ENCODE data around the gene RASAL2. TPM values are rescaled to one million over a fixed set of nuclear protein-coding genes. Genes with fewer than 3 reads are reported as not detected.

Gene RASAL2
- total and polyA plus RNA-seq, 2 of the 4 experiments (the other 2 are of a cell fraction): 13.1 to 20.6 TPM

GRCh38 chr1:178048426-178048825, 45.5 kb upstream of the RASAL2 start:
- ATAC-seq (ENCODE audit: low read depth): peak; percentile 57
- POLR2A ChIA-PET (ENCODE audit: unreplicated experiment): no interaction called here
- in situ Hi-C loops (cut with MboI; ENCODE audit: low sequenced_read_pairs): no loop called here

More at GRCh38 chr1:178048426-178048825, 45.5 kb upstream of the RASAL2 start:
- peak; percentile 16 for DNase-seq
- no peak overlapping the region for H3K18ac ChIP-seq (ENCODE audit: low read depth, low read length)
- no peak overlapping the region for H2BK5ac ChIP-seq (ENCODE audit: low read depth, low read length, poor library complexity, severe bottlenecking)
- no peak overlapping the region; the same call in 1 of the 2 replicates for H3K14ac ChIP-seq (replicated peaks; ENCODE audit: low read depth, low read length)
- peaks cover 2% of the 10 kb centered on the region; the same call in 1 of the 2 replicates for H3K4me1 ChIP-seq (ENCODE audit: control insufficient read depth, insufficient read depth, low read length)
- H4K20me1 ChIP-seq (ENCODE audit: insufficient read depth, low read length): no peaks in the 10 kb centered on the region
- no peak overlapping the region for H3K9ac ChIP-seq (ENCODE audit: low read depth, low read length)
- no peak overlapping the region for H3K56ac ChIP-seq (ENCODE audit: extremely low read depth, insufficient read depth, low read length)
- H3K4me3 ChIP-seq (ENCODE audit: insufficient read depth, low read depth, low read length): no peak overlapping the region
- no peak overlapping the region for H2AK9ac ChIP-seq (replicated peaks; ENCODE audit: low read depth, low read length, poor library complexity)
- H3K4me2 ChIP-seq (ENCODE audit: low read depth, low read length): no peak overlapping the region
- CTCF ChIA-PET: interaction anchor here (0.5 kb wide), 1 partner anchor 115 kb away, joined by 4 read pairs; no protein-coding TSS in a partner anchor
- no peaks in the 10 kb centered on the region for H3K27me3 ChIP-seq (ENCODE audit: control insufficient read depth, insufficient read depth, low read length)
- H3K9me1 ChIP-seq (ENCODE audit: insufficient read depth, low read length): peaks cover 2% of the 10 kb centered on the region; the same call in 1 of the 2 replicates
- H4K8ac ChIP-seq (ENCODE audit: low read depth in 2 of 2, low read length in 2 of 2): no peak overlapping the region
- no peak overlapping the region for H3K27ac ChIP-seq (ENCODE audit: insufficient read depth, low read length)
- intact Hi-C loops (cut with micrococcal nuclease): no loop called here
- no peak overlapping the region for H2BK15ac ChIP-seq (ENCODE audit: low read depth, low read length)
- H4K5ac ChIP-seq (ENCODE audit: low read depth, low read length): no peak overlapping the region
- WGBS, 2 experiments (ENCODE audit: extremely low coverage in 2 of 2, insufficient read length in 1 of 2): no CpG with 5 or more reads among the region's 1 CpG
- no TSS peak for BruUV-seq (replicated peaks)
- dilution Hi-C loops (cut with HindIII; ENCODE audit: low sequenced_read_pairs, unreplicated experiment): loop anchor here (25.0 kb wide), 1 partner anchor 239 kb away; no protein-coding TSS in a partner anchor
- H3K23ac ChIP-seq (ENCODE audit: low read depth, low read length): no peak overlapping the region
- H3K4ac ChIP-seq (ENCODE audit: low read depth, low read length): no peak overlapping the region
- no peak overlapping the region for H2BK20ac ChIP-seq (ENCODE audit: low read depth, low read length)
- no peak overlapping the region for H2BK120ac ChIP-seq (ENCODE audit: low read depth, low read length)
- no peak overlapping the region for H2AK5ac ChIP-seq (ENCODE audit: low read depth, low read length)
- no peak overlapping the region for H4K91ac ChIP-seq (ENCODE audit: insufficient read depth, low read depth, low read length)
- H3K79me1 ChIP-seq (ENCODE audit: low read depth in 1 of 2, low read length in 2 of 2): no peaks in the 10 kb centered on the region
- H3K9me3 ChIP-seq (ENCODE audit: control insufficient read depth, insufficient read depth, low read length): peaks cover 3% of the 10 kb centered on the region
- H2AFZ ChIP-seq (replicated peaks; ENCODE audit: low read length, poor library complexity): no peak overlapping the region
- H3K36me3 ChIP-seq (ENCODE audit: control insufficient read depth, insufficient read depth, low read length): no peaks in the 10 kb centered on the region
- TF ChIP-seq SMC3 (IDR thresholded peaks at IDR 0.05; ENCODE audit: low read depth, low read length) (no peak), RCOR1 (IDR thresholded peaks at IDR 0.05; ENCODE audit: insufficient replicate concordance, low read length) (no peak), FOS (IDR thresholded peaks at IDR 0.05; ENCODE audit: low read depth, low read length) (no peak), ELK1 (IDR thresholded peaks at IDR 0.05; ENCODE audit: borderline replicate concordance, low read depth, low read length) (no peak), USF2 (IDR thresholded peaks at IDR 0.05; ENCODE audit: low read depth, low read length) (no peak), MXI1 (IDR thresholded peaks at IDR 0.05; ENCODE audit: borderline replicate concordance, low read depth, low read length) (no peak), CHD1 (IDR thresholded peaks at IDR 0.05; ENCODE audit: low read depth, low read length) (no peak), MAFK (IDR thresholded peaks at IDR 0.05; ENCODE audit: low read depth, low read length) (no peak), NFE2L2 (IDR thresholded peaks at IDR 0.05; ENCODE audit: low read depth, low read length) (no peak), BHLHE40 (IDR thresholded peaks at IDR 0.05; ENCODE audit: low read depth, low read length) (no peak), CTCF (conservative IDR thresholded peaks at IDR 0.05; ENCODE audit: low read depth, low read length) (no peak), RFX5 (IDR thresholded peaks at IDR 0.05; ENCODE audit: low read depth, low read length) (no peak), CEBPB (IDR thresholded peaks at IDR 0.05; ENCODE audit: low read depth, low read length) (no peak), RAD21 (IDR thresholded peaks at IDR 0.05; ENCODE audit: low read length) (no peak), MAZ (IDR thresholded peaks at IDR 0.05; ENCODE audit: borderline replicate concordance, low read depth, low read length) (no peak), POLR2A (IDR thresholded peaks at IDR 0.05; ENCODE audit: low read depth, low read length) (no peak)
